ENCODE data around the gene CLHC1. TPM values are rescaled to one million over a fixed set of nuclear protein-coding genes. Genes with fewer than 3 reads are reported as not detected.

Gene CLHC1
- total and polyA plus RNA-seq, 8 donors = 2.9 to 20.0 (median 7.0) TPM

GRCh38 chr2:55236992-55237543 lies 5.0 kb upstream of the CLHC1 start:
- DNase-seq = no peak
- intact Hi-C loops (cut with DNase I) = no loop called here
- peaks cover 0 to 25% (median 0%) of the 10 kb centered on the region in 3 donors for H3K36me3 ChIP-seq
- no peak for FAIRE-seq
- H3K4me1 ChIP-seq = peaks cover 0 to 18% (median 16%) of the 10 kb centered on the region in 3 donors
- no peak overlapping the region for H3K4me3 ChIP-seq
- no peak overlapping the region for H3K27ac ChIP-seq
- H3K9me3 ChIP-seq = no peaks in the 10 kb centered on the region
- 84 to 89% methylated on average over 2 of the region's 2 CpGs for WGBS, 2 donors
- no peaks in the 10 kb centered on the region for H3K27me3 ChIP-seq
- ATAC-seq = no peak
- no peak for TF ChIP-seq CTCF (IDR thresholded peaks at IDR 0.05)

GRCh38 chr2:55235724-55236538 lies 3.8 kb upstream of the CLHC1 start:
- H3K36me3 ChIP-seq = peaks cover 0 to 25% (median 0%) of the 10 kb centered on the region in 3 donors
- DNase-seq (no peak), ATAC-seq (no peak), FAIRE-seq (no peak)
- intact Hi-C loops (cut with DNase I) = no loop called here
- no peaks in the 10 kb centered on the region for H3K27me3 ChIP-seq
- 58 to 63% methylated on average over 3 of the region's 3 CpGs for WGBS, 2 donors
- no peak for TF ChIP-seq CTCF (IDR thresholded peaks at IDR 0.05)
- peaks cover 0 to 21% (median 16%) of the 10 kb centered on the region in 3 donors for H3K4me1 ChIP-seq
- H3K4me3 ChIP-seq = no peak overlapping the region
- no peak overlapping the region for H3K27ac ChIP-seq
- H3K9me3 ChIP-seq = no peaks in the 10 kb centered on the region

GRCh38 chr2:55233658-55233940 lies 1.5 kb upstream of the CLHC1 start:
- Histone ChIP-seq H3K9me3 (no peaks in the 10 kb centered on the region), H3K4me3 (peak overlapping the region; percentile 77 to 98 (median 84)), H3K27ac (peak overlapping the region in 2 of 4 donors; percentile 93 to 97), H3K36me3 (peaks cover 0 to 25% (median 0%) of the 10 kb centered on the region in 3 donors), H3K4me1 (peaks cover 0 to 21% (median 16%) of the 10 kb centered on the region in 3 donors), H3K27me3 (no peaks in the 10 kb centered on the region)
- 56 to 68% methylated on average over 7 of the region's 7 CpGs for WGBS, 2 donors
- ATAC-seq (no peak), DNase-seq (no peak), FAIRE-seq (no peak)
- no peak for TF ChIP-seq CTCF (IDR thresholded peaks at IDR 0.05)
- intact Hi-C loops (cut with DNase I) = no loop called here

- Histone ChIP-seq H3K9me3 (no peaks in the 10 kb centered on the region), H3K36me3 (peaks cover 0 to 25% (median 0%) of the 10 kb centered on the region in 3 donors), H3K27me3 (no peaks in the 10 kb centered on the region), H3K4me3 (peak overlapping the region; percentile 77 to 98 (median 84)), H3K4me1 (peaks cover 0 to 21% (median 16%) of the 10 kb centered on the region in 3 donors), H3K27ac (peak overlapping the region; percentile 79 to 97 (median 93))
- peak; percentile 19 to 50 (median 34) for ATAC-seq
- intact Hi-C loops (cut with DNase I) = no loop called here
- no peak for TF ChIP-seq CTCF (IDR thresholded peaks at IDR 0.05)
- WGBS, 2 donors = 2 to 3% methylated on average over 33 of the region's 33 CpGs
- no peak for FAIRE-seq
- peak; percentile 49 to 77 (median 58) for DNase-seq
Observed at GRCh38 chr2:55232863-55233657, 967 bp upstream of the CLHC1 start.
